ENCODE results near the gene PPP2R2B. TPM values are rescaled to one million over a fixed set of nuclear protein-coding genes. Genes with fewer than 3 reads are reported as not detected.

The PPP2R2B gene
- total and polyA plus RNA-seq, 2 donors (not counting 3 experiments of a cell fraction or from before 2014, with no cell fraction given), result not detected

DNA sequence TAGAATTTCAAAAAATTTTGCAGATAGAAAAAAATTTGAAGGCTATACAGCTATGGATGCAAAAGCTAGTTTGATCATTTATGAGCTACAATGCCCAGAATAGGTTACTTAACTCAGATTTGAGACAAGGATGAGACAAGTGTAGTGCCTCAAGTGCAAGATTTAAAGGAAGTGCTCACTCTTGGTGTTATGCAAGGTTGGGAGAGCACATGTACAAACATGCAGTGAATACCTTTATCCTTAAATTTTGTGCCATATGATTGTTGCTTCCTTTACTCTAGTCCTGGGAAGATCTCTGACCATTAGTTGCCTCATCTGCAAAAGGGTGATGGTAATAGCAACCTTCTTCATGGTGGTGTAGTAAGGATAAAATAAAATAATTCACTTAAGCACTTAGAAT, 31.7 kb upstream of the PPP2R2B start:
- CTCF ChIA-PET, result no interaction called here
- dilution Hi-C loops (cut with MboI; ENCODE audit: extremely low pct_ligation_motif_present, low sequenced_read_pairs) (no loop called here), intact Hi-C loops (cut with micrococcal nuclease) (no loop called here)
- TF ChIP-seq MAX (IDR thresholded peaks at IDR 0.05; ENCODE audit: insufficient read depth, insufficient read length) (no peak), FOS (IDR thresholded peaks at IDR 0.05; ENCODE audit: borderline replicate concordance, insufficient read depth, low read length) (no peak)
- no peak for DNase-seq (ENCODE audit: low read depth, low spot score)
- H3K79me2 ChIP-seq (ENCODE audit: control insufficient read depth, insufficient read depth, low read length), result no peaks in the 10 kb centered on the region
- H3K4me3 ChIP-seq (replicated peaks in 1 of 3; ENCODE audit: insufficient read depth in 1 of 3, low read depth in 1 of 3, low read length in 3 of 3), result no peak overlapping the region
- no peaks in the 10 kb centered on the region for H3K9me3 ChIP-seq (replicated peaks; ENCODE audit: control insufficient read depth, insufficient read depth, low read length)
- no peaks in the 10 kb centered on the region for H3K9me1 ChIP-seq (replicated peaks; ENCODE audit: control insufficient read depth, extremely low read depth, insufficient read depth, low read length)
- H3K27ac ChIP-seq (ENCODE audit: insufficient read depth, low read depth, low read length), result no peak overlapping the region
- no peak overlapping the region for H3K4me2 ChIP-seq (ENCODE audit: insufficient read depth, low read length)
- POLR2A ChIA-PET, result no interaction called here
- no peak overlapping the region for H2AFZ ChIP-seq (ENCODE audit: low read depth, low read length)
- no peaks in the 10 kb centered on the region for H3K36me3 ChIP-seq (ENCODE audit: control insufficient read depth in 2 of 2, extremely low read depth in 1 of 2, insufficient read depth in 2 of 2, low read length in 2 of 2)
- no peaks in the 10 kb centered on the region for H3K4me1 ChIP-seq (ENCODE audit: control insufficient read depth, extremely low read depth, insufficient read depth, low read length)
- H3K9ac ChIP-seq (replicated peaks; ENCODE audit: extremely low read depth, insufficient read depth, low read length), result no peak overlapping the region
- BruUV-seq (replicated peaks), result no TSS peak
- no peaks in the 10 kb centered on the region for H4K20me1 ChIP-seq (replicated peaks; ENCODE audit: control insufficient read depth, extremely low read depth, insufficient read depth, low read length)
- no peak for FAIRE-seq
- H3K27me3 ChIP-seq (ENCODE audit: control insufficient read depth in 2 of 2, insufficient read depth in 2 of 2, low read length in 2 of 2), result no peaks in the 10 kb centered on the region

DNA sequence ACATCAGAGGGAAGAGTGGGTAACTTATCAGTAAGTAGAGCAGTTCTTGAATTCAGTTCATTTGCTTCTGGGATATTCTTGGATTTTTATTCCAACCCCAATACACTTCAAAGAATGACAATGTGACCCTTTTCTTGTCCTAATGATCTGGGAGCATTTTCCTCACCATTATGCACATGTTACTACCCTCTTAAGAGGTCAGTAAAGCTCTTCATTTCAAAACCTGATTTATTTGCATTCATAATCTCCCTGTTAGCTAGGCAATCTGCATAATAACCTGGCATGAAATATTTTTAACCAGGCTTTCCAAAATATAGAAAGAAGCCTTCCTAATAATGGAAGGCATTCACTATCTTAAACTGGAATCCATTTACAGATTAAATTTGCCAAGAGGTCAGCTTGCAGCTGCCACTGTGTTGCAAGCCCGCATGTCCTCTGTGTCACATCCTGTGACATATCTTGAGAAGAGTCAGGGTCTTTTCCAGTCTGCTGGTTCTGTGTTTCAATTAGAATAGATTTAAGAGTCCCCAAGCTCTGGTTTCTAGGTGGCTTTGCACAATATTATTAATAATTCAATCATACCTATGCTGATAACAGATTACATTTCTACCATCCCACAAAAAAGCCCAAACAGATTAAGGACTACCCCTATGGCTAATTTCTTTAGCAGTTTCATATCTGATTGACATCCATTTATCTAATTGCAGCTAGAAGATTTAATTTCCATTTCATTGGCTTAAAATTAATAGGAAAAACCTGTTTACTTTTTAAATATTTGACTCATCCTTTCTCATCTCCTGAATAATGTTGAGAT, 30.9 kb upstream of the PPP2R2B start:
- TF ChIP-seq JUN (IDR thresholded peaks at IDR 0.05; ENCODE audit: borderline replicate concordance, insufficient read depth, insufficient read length, low read depth) (no peak), MYC (IDR thresholded peaks at IDR 0.05; ENCODE audit: low read depth, low read length) (no peak), FOS (IDR thresholded peaks at IDR 0.05; ENCODE audit: borderline replicate concordance, insufficient read depth, low read length) (no peak), POLR2AphosphoS5 (IDR thresholded peaks at IDR 0.05; ENCODE audit: insufficient read depth, low read depth, low read length) (no peak), GATA2 (IDR thresholded peaks at IDR 0.05; ENCODE audit: insufficient read depth, insufficient read length, low read depth, low read length) (no peak), POLR2A (IDR thresholded peaks at IDR 0.05; ENCODE audit: low read depth, low read length) (no peak)
- H3K4me1 ChIP-seq (ENCODE audit: control insufficient read depth, extremely low read depth, insufficient read depth, low read length), result no peaks in the 10 kb centered on the region
- no peaks in the 10 kb centered on the region for H3K36me3 ChIP-seq (ENCODE audit: control insufficient read depth in 2 of 2, extremely low read depth in 1 of 2, insufficient read depth in 2 of 2, low read length in 2 of 2)
- FAIRE-seq (no peak), DNase-seq (ENCODE audit: low read depth, low spot score) (no peak)
- no peaks in the 10 kb centered on the region for H3K79me2 ChIP-seq (ENCODE audit: control insufficient read depth, insufficient read depth, low read length)
- intact Hi-C loops (cut with micrococcal nuclease) (no loop called here), dilution Hi-C loops (cut with MboI; ENCODE audit: extremely low pct_ligation_motif_present, low sequenced_read_pairs) (no loop called here)
- H3K9ac ChIP-seq (replicated peaks; ENCODE audit: extremely low read depth, insufficient read depth, low read length), result no peak overlapping the region
- POLR2A ChIA-PET, result no interaction called here
- no peak overlapping the region for H3K4me2 ChIP-seq (ENCODE audit: insufficient read depth, low read length)
- H3K4me3 ChIP-seq (replicated peaks in 1 of 3; ENCODE audit: insufficient read depth in 1 of 3, low read depth in 1 of 3, low read length in 3 of 3), result no peak overlapping the region
- H2AFZ ChIP-seq (ENCODE audit: low read depth, low read length), result no peak overlapping the region
- no peaks in the 10 kb centered on the region for H4K20me1 ChIP-seq (replicated peaks; ENCODE audit: control insufficient read depth, extremely low read depth, insufficient read depth, low read length)
- H3K9me1 ChIP-seq (replicated peaks; ENCODE audit: control insufficient read depth, extremely low read depth, insufficient read depth, low read length), result no peaks in the 10 kb centered on the region
- no peaks in the 10 kb centered on the region for H3K27me3 ChIP-seq (ENCODE audit: control insufficient read depth in 2 of 2, insufficient read depth in 2 of 2, low read length in 2 of 2)
- BruUV-seq (replicated peaks), result no TSS peak
- CTCF ChIA-PET, result no interaction called here
- H3K9me3 ChIP-seq (replicated peaks; ENCODE audit: control insufficient read depth, insufficient read depth, low read length), result no peaks in the 10 kb centered on the region
- H3K27ac ChIP-seq (ENCODE audit: insufficient read depth, low read depth, low read length), result no peak overlapping the region
